ENCODE results near the gene RCVRN. TPM values are rescaled to one million over a fixed set of nuclear protein-coding genes. Genes with fewer than 3 reads are reported as not detected.

RCVRN gene
- total RNA-seq, 1 experiment from 2014 or later = not detected

DNA sequence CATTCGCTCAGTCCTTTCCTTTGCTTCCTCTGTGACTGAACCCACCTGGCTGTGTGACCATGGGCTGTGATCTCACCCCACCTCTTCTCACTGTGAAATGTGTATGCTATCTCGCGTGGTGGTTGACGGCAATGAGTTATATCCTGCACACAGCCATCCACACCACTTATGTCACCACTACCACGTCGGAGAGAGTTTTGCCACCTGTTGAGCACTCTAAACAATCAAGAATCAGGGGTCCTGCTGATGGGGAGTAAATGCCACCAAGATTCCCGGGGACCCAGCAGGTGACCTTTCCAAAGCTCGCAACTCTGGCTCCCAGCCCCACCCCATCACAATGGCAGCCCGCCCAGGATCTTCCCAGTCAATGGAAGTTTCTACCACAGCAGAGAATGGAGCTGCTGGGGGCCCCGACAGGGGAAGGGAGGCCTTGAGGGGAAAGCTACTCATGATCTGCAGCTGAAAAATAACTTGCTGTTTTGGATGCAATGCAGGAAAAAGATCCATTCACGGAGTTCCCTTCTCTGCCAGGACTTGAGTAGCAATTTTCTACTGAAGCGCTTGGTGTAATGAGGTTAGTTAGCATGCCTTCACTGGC, 26.2 kb upstream of the RCVRN start:
- in situ Hi-C loops (cut with HindIII; ENCODE audit: low pct_unique_long_range_greater_than_20kb, low sequenced_read_pairs) = no loop called here

DNA sequence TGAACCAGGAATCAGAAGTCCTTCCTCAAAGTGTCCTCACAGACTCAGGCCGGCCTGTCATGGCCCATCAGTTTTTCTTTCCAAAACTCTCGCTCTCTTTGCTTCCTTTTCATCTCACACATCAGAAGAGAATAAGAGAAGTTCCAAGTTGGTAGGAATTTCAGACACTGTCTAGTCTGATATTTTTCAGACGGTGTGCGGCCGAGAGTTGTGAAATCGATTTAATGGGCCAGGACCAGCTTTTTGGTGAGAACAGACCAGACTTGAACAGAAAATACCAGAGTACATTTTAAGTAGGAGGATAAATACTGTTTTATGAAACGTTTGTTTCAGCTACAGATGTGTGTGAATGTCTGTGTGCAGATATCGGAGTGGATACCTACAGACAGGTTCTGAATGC, 24.8 kb upstream of the RCVRN start:
- no peak for ATAC-seq
- no peak overlapping the region for H3K4me3 ChIP-seq (ENCODE audit: low read depth in 2 of 2, low read length in 2 of 2)
- peaks cover 12% of the 10 kb centered on the region for H3K27me3 ChIP-seq (ENCODE audit: control insufficient read depth, insufficient read depth, low read length)
- H3K36me3 ChIP-seq (ENCODE audit: control insufficient read depth, insufficient read depth, low read length) = no peaks in the 10 kb centered on the region
- TF ChIP-seq, protein P1, sequence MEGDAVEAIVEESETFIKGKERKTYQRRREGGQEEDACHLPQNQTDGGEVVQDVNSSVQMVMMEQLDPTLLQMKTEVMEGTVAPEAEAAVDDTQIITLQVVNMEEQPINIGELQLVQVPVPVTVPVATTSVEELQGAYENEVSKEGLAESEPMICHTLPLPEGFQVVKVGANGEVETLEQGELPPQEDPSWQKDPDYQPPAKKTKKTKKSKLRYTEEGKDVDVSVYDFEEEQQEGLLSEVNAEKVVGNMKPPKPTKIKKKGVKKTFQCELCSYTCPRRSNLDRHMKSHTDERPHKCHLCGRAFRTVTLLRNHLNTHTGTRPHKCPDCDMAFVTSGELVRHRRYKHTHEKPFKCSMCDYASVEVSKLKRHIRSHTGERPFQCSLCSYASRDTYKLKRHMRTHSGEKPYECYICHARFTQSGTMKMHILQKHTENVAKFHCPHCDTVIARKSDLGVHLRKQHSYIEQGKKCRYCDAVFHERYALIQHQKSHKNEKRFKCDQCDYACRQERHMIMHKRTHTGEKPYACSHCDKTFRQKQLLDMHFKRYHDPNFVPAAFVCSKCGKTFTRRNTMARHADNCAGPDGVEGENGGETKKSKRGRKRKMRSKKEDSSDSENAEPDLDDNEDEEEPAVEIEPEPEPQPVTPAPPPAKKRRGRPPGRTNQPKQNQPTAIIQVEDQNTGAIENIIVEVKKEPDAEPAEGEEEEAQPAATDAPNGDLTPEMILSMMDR (IDR thresholded peaks at IDR 0.05) = no peak
- TF ChIP-seq, protein P2, sequence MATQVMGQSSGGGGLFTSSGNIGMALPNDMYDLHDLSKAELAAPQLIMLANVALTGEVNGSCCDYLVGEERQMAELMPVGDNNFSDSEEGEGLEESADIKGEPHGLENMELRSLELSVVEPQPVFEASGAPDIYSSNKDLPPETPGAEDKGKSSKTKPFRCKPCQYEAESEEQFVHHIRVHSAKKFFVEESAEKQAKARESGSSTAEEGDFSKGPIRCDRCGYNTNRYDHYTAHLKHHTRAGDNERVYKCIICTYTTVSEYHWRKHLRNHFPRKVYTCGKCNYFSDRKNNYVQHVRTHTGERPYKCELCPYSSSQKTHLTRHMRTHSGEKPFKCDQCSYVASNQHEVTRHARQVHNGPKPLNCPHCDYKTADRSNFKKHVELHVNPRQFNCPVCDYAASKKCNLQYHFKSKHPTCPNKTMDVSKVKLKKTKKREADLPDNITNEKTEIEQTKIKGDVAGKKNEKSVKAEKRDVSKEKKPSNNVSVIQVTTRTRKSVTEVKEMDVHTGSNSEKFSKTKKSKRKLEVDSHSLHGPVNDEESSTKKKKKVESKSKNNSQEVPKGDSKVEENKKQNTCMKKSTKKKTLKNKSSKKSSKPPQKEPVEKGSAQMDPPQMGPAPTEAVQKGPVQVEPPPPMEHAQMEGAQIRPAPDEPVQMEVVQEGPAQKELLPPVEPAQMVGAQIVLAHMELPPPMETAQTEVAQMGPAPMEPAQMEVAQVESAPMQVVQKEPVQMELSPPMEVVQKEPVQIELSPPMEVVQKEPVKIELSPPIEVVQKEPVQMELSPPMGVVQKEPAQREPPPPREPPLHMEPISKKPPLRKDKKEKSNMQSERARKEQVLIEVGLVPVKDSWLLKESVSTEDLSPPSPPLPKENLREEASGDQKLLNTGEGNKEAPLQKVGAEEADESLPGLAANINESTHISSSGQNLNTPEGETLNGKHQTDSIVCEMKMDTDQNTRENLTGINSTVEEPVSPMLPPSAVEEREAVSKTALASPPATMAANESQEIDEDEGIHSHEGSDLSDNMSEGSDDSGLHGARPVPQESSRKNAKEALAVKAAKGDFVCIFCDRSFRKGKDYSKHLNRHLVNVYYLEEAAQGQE (IDR thresholded peaks at IDR 0.05; ENCODE audit: insufficient read depth in 1 of 2, low read depth in 2 of 2, low read length in 1 of 2) = no peak
- no peak for TF ChIP-seq POLR2AphosphoS5 (IDR thresholded peaks at IDR 0.05; ENCODE audit: low read depth, low read length)
- TF ChIP-seq SIN3A (IDR thresholded peaks at IDR 0.05; ENCODE audit: borderline replicate concordance, insufficient read depth, low read depth, low read length) = no peak
- H3K9me3 ChIP-seq (ENCODE audit: control insufficient read depth, insufficient read depth, low read depth, low read length) = no peaks in the 10 kb centered on the region
- POLR2A ChIA-PET = no interaction called here
- DNase-seq (ENCODE audit: low read depth, low spot score) = no peak
- intact Hi-C loops (cut with micrococcal nuclease; ENCODE audit: unreplicated experiment) = loop anchor here (5.0 kb wide), 1 partner anchor 32 kb away; no protein-coding TSS in a partner anchor
- BruUV-seq (replicated peaks) = no TSS peak
- H3K27ac ChIP-seq (ENCODE audit: low read length) = no peak overlapping the region
- CTCF ChIA-PET = no interaction called here
- no peaks in the 10 kb centered on the region for H3K4me1 ChIP-seq (ENCODE audit: control insufficient read depth, insufficient read depth, low read length)
- in situ Hi-C loops (cut with HindIII; ENCODE audit: low pct_unique_long_range_greater_than_20kb, low sequenced_read_pairs) = no loop called here

More for the DNA sequence above, 26.2 kb upstream of the RCVRN start:
- TF ChIP-seq, protein P2 (IDR thresholded peaks at IDR 0.05; ENCODE audit: insufficient read depth in 1 of 2, low read depth in 2 of 2, low read length in 1 of 2) = no peak
- TF ChIP-seq TCF7L2 (IDR thresholded peaks at IDR 0.05; ENCODE audit: low read depth, low read length) (no peak), POLR2AphosphoS5 (IDR thresholded peaks at IDR 0.05; ENCODE audit: low read depth, low read length) (no peak), SIN3A (IDR thresholded peaks at IDR 0.05; ENCODE audit: borderline replicate concordance, insufficient read depth, low read depth, low read length) (no peak)
- TF ChIP-seq, protein P1 (IDR thresholded peaks at IDR 0.05) = no peak
- no peaks in the 10 kb centered on the region for H3K9me3 ChIP-seq (ENCODE audit: control insufficient read depth, insufficient read depth, low read depth, low read length)
- H3K27me3 ChIP-seq (ENCODE audit: control insufficient read depth, insufficient read depth, low read length) = peaks cover 12% of the 10 kb centered on the region
- ChIA-PET POLR2A (no interaction called here), CTCF (no interaction called here)
- no TSS peak for BruUV-seq (replicated peaks)
- no peak overlapping the region for H3K27ac ChIP-seq (ENCODE audit: low read length)
- no peak for DNase-seq (ENCODE audit: low read depth, low spot score)
- ATAC-seq = no peak
- no peaks in the 10 kb centered on the region for H3K36me3 ChIP-seq (ENCODE audit: control insufficient read depth, insufficient read depth, low read length)
- H3K4me1 ChIP-seq (ENCODE audit: control insufficient read depth, insufficient read depth, low read length) = no peaks in the 10 kb centered on the region
- H3K4me3 ChIP-seq (ENCODE audit: low read depth in 2 of 2, low read length in 2 of 2) = no peak overlapping the region
- intact Hi-C loops (cut with micrococcal nuclease; ENCODE audit: unreplicated experiment) = no loop called here

Measured in Panc1 (cell line).